Measurements from ENCODE around the gene NECTIN2. TPM values are rescaled to one million over a fixed set of nuclear protein-coding genes. Genes with fewer than 3 reads are reported as not detected.

The NECTIN2 gene
- total RNA-seq, 4 donors from 2014 or later = 25.6 to 171 (median 122) TPM

GRCh38 chr19:44803442-44804428 is 42.4 kb upstream of the NECTIN2 start:
- no peak overlapping the region for H3K27ac ChIP-seq
- H3K27me3 ChIP-seq = no peaks in the 10 kb centered on the region
- no peak for TF ChIP-seq CTCF (IDR thresholded peaks at IDR 0.05)
- TF ChIP-seq POLR2A (IDR thresholded peaks at IDR 0.05) = no peak
- no peak overlapping the region for H3K4me3 ChIP-seq
- H3K36me3 ChIP-seq = peaks cover 0 to 13% (median 0%) of the 10 kb centered on the region in 3 donors
- no peaks in the 10 kb centered on the region for H3K9me3 ChIP-seq
- H3K4me1 ChIP-seq = peaks cover 0 to 17% (median under 1%) of the 10 kb centered on the region in 4 donors
- DNase-seq = no peak

- H3K4me1 ChIP-seq = peaks cover 0 to 23% (median 4%) of the 10 kb centered on the region in 4 donors
- no peak overlapping the region for H3K4me3 ChIP-seq
- H3K27me3 ChIP-seq = no peaks in the 10 kb centered on the region
- no peak overlapping the region for H3K27ac ChIP-seq
- H3K9me3 ChIP-seq = no peaks in the 10 kb centered on the region
- no peak for TF ChIP-seq CTCF (IDR thresholded peaks at IDR 0.05)
- TF ChIP-seq POLR2A (IDR thresholded peaks at IDR 0.05) = no peak
- peaks cover 0 to 7% (median 0%) of the 10 kb centered on the region in 3 donors for H3K36me3 ChIP-seq
- DNase-seq = no peak
Measured at GRCh38 chr19:44806291-44806690, 39.8 kb upstream of the NECTIN2 start.

- peak overlapping the region in 1 of 4 donors; percentile 26 for H3K27ac ChIP-seq
- TF ChIP-seq CTCF (IDR thresholded peaks at IDR 0.05) = no peak
- TF ChIP-seq POLR2A (IDR thresholded peaks at IDR 0.05) = no peak
Measured at GRCh38 chr19:44807162-44807561, 38.9 kb upstream of the NECTIN2 start.

GRCh38 chr19:44807652-44808462 is 38.2 kb upstream of the NECTIN2 start:
- H3K4me1 ChIP-seq = peaks cover 0 to 23% (median 4%) of the 10 kb centered on the region in 4 donors
- no peak for DNase-seq
- H3K27ac ChIP-seq = peak overlapping the region in 3 of 4 donors; percentile 20 to 49 (median 26)
- H3K27me3 ChIP-seq = no peaks in the 10 kb centered on the region
- TF ChIP-seq POLR2A (IDR thresholded peaks at IDR 0.05) (no peak), CTCF (IDR thresholded peaks at IDR 0.05) (peak in 2 of 6 experiments; percentile 20 to 45)
- H3K9me3 ChIP-seq = no peaks in the 10 kb centered on the region
- peak overlapping the region in 1 of 4 donors; percentile 59 for H3K4me3 ChIP-seq
- peaks cover 0 to under 1% (median 0%) of the 10 kb centered on the region in 3 donors for H3K36me3 ChIP-seq

More at GRCh38 chr19:44807162-44807561, 38.9 kb upstream of the NECTIN2 start:
- peak in 2 of 3 donors; percentile 72 to 80 for DNase-seq
- Histone ChIP-seq H3K9me3 (no peaks in the 10 kb centered on the region), H3K4me3 (no peak overlapping the region), H3K27me3 (no peaks in the 10 kb centered on the region), H3K4me1 (peaks cover 0 to 23% (median 4%) of the 10 kb centered on the region in 4 donors), H3K36me3 (peaks cover 0 to 7% (median 0%) of the 10 kb centered on the region in 3 donors)

Measured in Peyer's patch (tissue), 4 donors.